IMR-90 (cell line): Measurements from ENCODE around the gene HMG20B. TPM values are rescaled to one million over a fixed set of nuclear protein-coding genes. Genes with fewer than 3 reads are reported as not detected.

Experiments
- ATAC-seq: fragments of 200-7000 bp; cut with Tn5 transposase; 2 replicates; pipeline ENCODE4 v1.9.1; 2020; ENCODE audit warnings: low read depth, mild to moderate bottlenecking, moderate library complexity
- BruUV-seq: library from RNA; stranded (reverse); fragments of 400-500 nt; replicated peaks from 2 replicates; lab custom pipeline; 2021; lab: Mats Ljungman, UMichigan
- CTCF ChIA-PET: fragments of 300-600 bp; formaldehyde crosslinking; extraction: SDS; loops from one replicate; lab custom pipeline; 2021; ENCODE audit warnings: antibody characterized with exemption; lab: Yijun Ruan, JAX
- POLR2A ChIA-PET: fragments of 300-600 bp; sonication (Branson Sonifier 250); formaldehyde crosslinking; loops from one replicate; lab custom pipeline; 2022; ENCODE audit warnings: antibody characterized with exemption; ENCODE audit not compliant: unreplicated experiment; lab: Charles Lee
- DNase-seq: peaks from one replicate; pipeline ENCODE4 v3.0.0; 2013
- H2AFZ ChIP-seq: replicated peaks from 2 replicates; pipeline ENCODE3; 2013; ENCODE audit warnings: low read length, mild to moderate bottlenecking; ENCODE audit not compliant: poor library complexity
- H2AK5ac ChIP-seq: 2 replicates; pipeline ENCODE4 v1.6.1; 2013; ENCODE audit warnings: low read depth, low read length, inconsistent platforms
- H2AK9ac ChIP-seq: replicated peaks from 2 replicates; pipeline ENCODE3; 2013; ENCODE audit warnings: mild to moderate bottlenecking, low read depth, low read length, moderate library complexity; ENCODE audit not compliant: poor library complexity
- H2BK120ac ChIP-seq: 2 replicates; pipeline ENCODE4 v1.6.1; 2013; ENCODE audit warnings: low read depth, low read length, inconsistent platforms
- H2BK15ac ChIP-seq: 3 replicates; pipeline ENCODE4 v1.6.1; 2013; ENCODE audit warnings: low read depth, low read length, inconsistent platforms
- H2BK20ac ChIP-seq: 2 replicates; pipeline ENCODE4 v1.6.1; 2013; ENCODE audit warnings: low read depth, mild to moderate bottlenecking, inconsistent platforms, low read length, moderate library complexity
- H2BK5ac ChIP-seq: 2 replicates; pipeline ENCODE4 v1.6.1; 2013; ENCODE audit warnings: mild to moderate bottlenecking, low read depth, low read length, inconsistent platforms; ENCODE audit not compliant: poor library complexity, severe bottlenecking
- H3K14ac ChIP-seq: replicated peaks from 2 replicates; pipeline ENCODE4 v1.6.1; 2013; ENCODE audit warnings: low read depth, low read length, inconsistent platforms
- H3K18ac ChIP-seq: 2 replicates; pipeline ENCODE4 v1.6.1; 2013; ENCODE audit warnings: low read depth, low read length, control low read depth
- H3K23ac ChIP-seq: 2 replicates; pipeline ENCODE4 v1.6.1; 2013; ENCODE audit warnings: low read depth, low read length, inconsistent platforms
- H3K27ac ChIP-seq: 2 replicates; pipeline ENCODE4 v1.5.1; 2013; ENCODE audit warnings: mild to moderate bottlenecking, control low read depth, low read length; ENCODE audit not compliant: insufficient read depth
- H3K27me3 ChIP-seq: 2 replicates; pipeline ENCODE4 v1.6.1; 2013; ENCODE audit warnings: low read length; ENCODE audit not compliant: control insufficient read depth, insufficient read depth
- H3K36me3 ChIP-seq: 2 replicates; pipeline ENCODE4 v1.6.1; 2013; ENCODE audit warnings: low read length, mixed read lengths; ENCODE audit not compliant: control insufficient read depth, insufficient read depth
- H3K4ac ChIP-seq: 2 replicates; pipeline ENCODE4 v1.6.1; 2013; ENCODE audit warnings: low read depth, low read length, inconsistent platforms
- H3K4me1 ChIP-seq: 2 replicates; pipeline ENCODE4 v1.6.1; 2013; ENCODE audit warnings: low read length, mixed read lengths; ENCODE audit not compliant: control insufficient read depth, insufficient read depth
- H3K4me2 ChIP-seq: 2 replicates; pipeline ENCODE4 v1.6.1; 2013; ENCODE audit warnings: low read depth, mild to moderate bottlenecking, control low read depth, low read length, moderate library complexity
- H3K4me3 ChIP-seq: 2 replicates; pipeline ENCODE4 v1.5.1; 2013; ENCODE audit warnings: low read depth, mild to moderate bottlenecking, control low read depth, low read length, moderate library complexity; ENCODE audit not compliant: insufficient read depth
- H3K56ac ChIP-seq: 2 replicates; pipeline ENCODE4 v1.6.1; 2013; ENCODE audit warnings: low read length, inconsistent platforms; ENCODE audit not compliant: insufficient read depth; ENCODE audit errors: extremely low read depth
- H3K79me1 ChIP-seq, 2 experiments: 2 replicates each; pipeline ENCODE4 v1.6.1; 2013; ENCODE audit warnings: low read length in 2 of 2, inconsistent platforms in 1 of 2, low read depth in 1 of 2
- H3K9ac ChIP-seq: 2 replicates; pipeline ENCODE4 v1.6.1; 2013; ENCODE audit warnings: low read depth, low read length, control low read depth
- H3K9me1 ChIP-seq: 2 replicates; pipeline ENCODE4 v1.6.1; 2013; ENCODE audit warnings: low read length, inconsistent platforms; ENCODE audit not compliant: insufficient read depth
- H3K9me3 ChIP-seq: 2 replicates; pipeline ENCODE4 v1.6.1; 2013; ENCODE audit warnings: low read length; ENCODE audit not compliant: control insufficient read depth, insufficient read depth
- H4K20me1 ChIP-seq: 2 replicates; pipeline ENCODE4 v1.6.1; 2013; ENCODE audit warnings: low read length, inconsistent platforms; ENCODE audit not compliant: insufficient read depth
- H4K5ac ChIP-seq: 2 replicates; pipeline ENCODE4 v1.6.1; 2013; ENCODE audit warnings: mild to moderate bottlenecking, low read depth, low read length, control low read depth
- H4K8ac ChIP-seq, 2 experiments: 2 replicates each; pipeline ENCODE4 v1.6.1; 2013; ENCODE audit warnings: low read depth in 2 of 2, low read length in 2 of 2, control low read depth in 1 of 2, inconsistent platforms in 1 of 2
- H4K91ac ChIP-seq: 2 replicates; pipeline ENCODE4 v1.6.1; 2013; ENCODE audit warnings: low read depth, low read length, inconsistent platforms; ENCODE audit not compliant: insufficient read depth
- CHD1 ChIP-seq: IDR thresholded peaks from 2 replicates; pipeline ENCODE4 v1.6.1; 2012; ENCODE audit warnings: low read depth, low read length, improper control_type of control experiment
- MAZ ChIP-seq: IDR thresholded peaks from 2 replicates; pipeline ENCODE4 v1.6.1; 2012; ENCODE audit warnings: low read depth, mild to moderate bottlenecking, low read length, improper control_type of control experiment, moderate library complexity, borderline replicate concordance
- MXI1 ChIP-seq: IDR thresholded peaks from 2 replicates; pipeline ENCODE4 v1.6.1; 2012; ENCODE audit warnings: low read depth, mild to moderate bottlenecking, low read length, moderate library complexity, borderline replicate concordance
- NFE2L2 ChIP-seq: fragments of 150-350 bp; IDR thresholded peaks from 2 replicates; pipeline ENCODE4 v1.6.1; 2016; ENCODE audit warnings: low read depth, mild to moderate bottlenecking, low read length
- WGBS, 2 experiments: methylation state at CpG; one replicate each; pipeline versions ENCODE4 v1.1.5 to v1.1.7; 2013; ENCODE audit warnings: missing lambda C conversion rate in 2 of 2; ENCODE audit not compliant: insufficient read length in 1 of 2; ENCODE audit errors: extremely low coverage in 2 of 2; 5-methylcytosine and 5-hydroxymethylcytosine counted together
- dilution Hi-C: fragments of 300-500 bp; cut with HindIII; formaldehyde crosslinking; loops from one replicate; pipeline ENCODE4 v1.14.3; 2018; ENCODE audit warnings: low sequenced_read_pairs; ENCODE audit not compliant: unreplicated experiment
- in situ Hi-C: fragments of 300-500 bp; cut with MboI; formaldehyde crosslinking; loops from 3 replicates; pipeline ENCODE4 v1.14.3; 2019; ENCODE audit warnings: low sequenced_read_pairs, inconsistent platforms, mixed read lengths
- intact Hi-C: fragments of 100-400 bp; cut with micrococcal nuclease; formaldehyde crosslinking; loops from 2 replicates; pipeline ENCODE4 v1.10.0; 2022
- polyA plus RNA-seq, 3 experiments: library from polyadenylated mRNA; depleted of rRNA; stranded (reverse); fragments of >200 nt; gene quantifications; 2 replicates each; pipeline ENCODE4 v1.2.3, GENCODE V29; 2012; ENCODE audit warnings: low replicate concordance in 1 of 3
- total RNA-seq: library from RNA; depleted of rRNA; stranded (reverse); fragments of >200 nt; gene quantifications from 2 replicates; pipeline ENCODE4 v1.2.3, GENCODE V29; 2012
- TF ChIP-seq, protein P1 (sequence below): conservative IDR thresholded peaks from 2 replicates; pipeline ENCODE4 v1.5.1; 2012; ENCODE audit warnings: mild to moderate bottlenecking, low read depth, low read length, improper control_type of control experiment
- TF ChIP-seq, protein P2 (sequence below): fragments of 150-350 bp; IDR thresholded peaks from 2 replicates; pipeline ENCODE4 v1.6.1; 2017; ENCODE audit warnings: mild to moderate bottlenecking, antibody characterized with exemption, low read length, low read depth
- TF ChIP-seq, protein P3 (sequence below): fragments of 150-350 bp; IDR thresholded peaks from 2 replicates; pipeline ENCODE4 v1.6.1; 2016; ENCODE audit warnings: low read depth, mild to moderate bottlenecking, low read length, moderate library complexity, borderline replicate concordance

Gene HMG20B
- total and polyA plus RNA-seq, 2 of the 4 experiments (the other 2 are of a cell fraction): 57.5 to 63.8 TPM

DNA sequence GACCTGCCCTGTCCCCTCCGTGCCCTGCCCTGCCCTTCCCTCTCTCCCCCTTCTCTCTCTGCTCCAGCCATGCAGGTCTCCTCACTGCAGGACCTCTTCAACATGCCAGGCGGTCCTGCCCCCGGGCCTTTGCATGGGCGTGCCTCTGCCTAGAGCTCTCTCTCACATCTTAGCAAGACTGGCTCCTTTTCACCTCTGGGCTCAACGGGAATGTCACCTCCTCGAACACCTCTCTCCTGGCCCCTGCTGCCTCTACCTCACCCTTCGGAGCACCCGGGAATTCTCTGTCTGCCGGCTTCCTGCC is 21.0 kb upstream of the HMG20B start:
- WGBS, 2 experiments: 87% methylated on average over 7 of the region's 9 CpGs; no CpG with 5 or more reads in 1 of the 2 experiments
- Histone ChIP-seq H3K9me3 (no peaks in the 10 kb centered on the region), H2AFZ (no peak overlapping the region), H3K9ac (no peak overlapping the region), H3K4me1 (peaks cover 16% of the 10 kb centered on the region), H4K8ac (no peak overlapping the region), H2BK120ac (no peak overlapping the region), H3K27ac (no peak overlapping the region), H2AK9ac (no peak overlapping the region), H2AK5ac (no peak overlapping the region), H3K23ac (no peak overlapping the region), H4K91ac (no peak overlapping the region), H4K5ac (no peak overlapping the region), H3K27me3 (no peaks in the 10 kb centered on the region), H4K20me1 (peaks cover 41% of the 10 kb centered on the region), H2BK5ac (no peak overlapping the region), H3K56ac (no peak overlapping the region), H3K4me2 (no peak overlapping the region), H3K14ac (no peak overlapping the region), H3K36me3 (peaks cover 16% of the 10 kb centered on the region), H3K4me3 (no peak overlapping the region), H3K79me1 (peaks cover 30 to 58% of the 10 kb centered on the region in 2 experiments), H2BK20ac (no peak overlapping the region), H3K9me1 (0 out of 2 replicates have a peak, but pooled peaks cover 4% of the 10 kb centered on the region), H2BK15ac (no peak overlapping the region), H3K18ac (no peak overlapping the region), H3K4ac (no peak overlapping the region)
- in situ Hi-C loops (no loop called here), intact Hi-C loops (no loop called here), dilution Hi-C loops (no loop called here)
- CTCF ChIA-PET: no interaction called here
- POLR2A ChIA-PET: no interaction called here
- TF ChIP-seq MXI1 (no peak), MAZ (no peak), CHD1 (no peak), NFE2L2 (no peak)
- TF ChIP-seq, protein P1, sequence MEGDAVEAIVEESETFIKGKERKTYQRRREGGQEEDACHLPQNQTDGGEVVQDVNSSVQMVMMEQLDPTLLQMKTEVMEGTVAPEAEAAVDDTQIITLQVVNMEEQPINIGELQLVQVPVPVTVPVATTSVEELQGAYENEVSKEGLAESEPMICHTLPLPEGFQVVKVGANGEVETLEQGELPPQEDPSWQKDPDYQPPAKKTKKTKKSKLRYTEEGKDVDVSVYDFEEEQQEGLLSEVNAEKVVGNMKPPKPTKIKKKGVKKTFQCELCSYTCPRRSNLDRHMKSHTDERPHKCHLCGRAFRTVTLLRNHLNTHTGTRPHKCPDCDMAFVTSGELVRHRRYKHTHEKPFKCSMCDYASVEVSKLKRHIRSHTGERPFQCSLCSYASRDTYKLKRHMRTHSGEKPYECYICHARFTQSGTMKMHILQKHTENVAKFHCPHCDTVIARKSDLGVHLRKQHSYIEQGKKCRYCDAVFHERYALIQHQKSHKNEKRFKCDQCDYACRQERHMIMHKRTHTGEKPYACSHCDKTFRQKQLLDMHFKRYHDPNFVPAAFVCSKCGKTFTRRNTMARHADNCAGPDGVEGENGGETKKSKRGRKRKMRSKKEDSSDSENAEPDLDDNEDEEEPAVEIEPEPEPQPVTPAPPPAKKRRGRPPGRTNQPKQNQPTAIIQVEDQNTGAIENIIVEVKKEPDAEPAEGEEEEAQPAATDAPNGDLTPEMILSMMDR: no peak
- TF ChIP-seq, protein P2, sequence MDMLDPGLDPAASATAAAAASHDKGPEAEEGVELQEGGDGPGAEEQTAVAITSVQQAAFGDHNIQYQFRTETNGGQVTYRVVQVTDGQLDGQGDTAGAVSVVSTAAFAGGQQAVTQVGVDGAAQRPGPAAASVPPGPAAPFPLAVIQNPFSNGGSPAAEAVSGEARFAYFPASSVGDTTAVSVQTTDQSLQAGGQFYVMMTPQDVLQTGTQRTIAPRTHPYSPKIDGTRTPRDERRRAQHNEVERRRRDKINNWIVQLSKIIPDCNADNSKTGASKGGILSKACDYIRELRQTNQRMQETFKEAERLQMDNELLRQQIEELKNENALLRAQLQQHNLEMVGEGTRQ: no peak
- TF ChIP-seq, protein P3, sequence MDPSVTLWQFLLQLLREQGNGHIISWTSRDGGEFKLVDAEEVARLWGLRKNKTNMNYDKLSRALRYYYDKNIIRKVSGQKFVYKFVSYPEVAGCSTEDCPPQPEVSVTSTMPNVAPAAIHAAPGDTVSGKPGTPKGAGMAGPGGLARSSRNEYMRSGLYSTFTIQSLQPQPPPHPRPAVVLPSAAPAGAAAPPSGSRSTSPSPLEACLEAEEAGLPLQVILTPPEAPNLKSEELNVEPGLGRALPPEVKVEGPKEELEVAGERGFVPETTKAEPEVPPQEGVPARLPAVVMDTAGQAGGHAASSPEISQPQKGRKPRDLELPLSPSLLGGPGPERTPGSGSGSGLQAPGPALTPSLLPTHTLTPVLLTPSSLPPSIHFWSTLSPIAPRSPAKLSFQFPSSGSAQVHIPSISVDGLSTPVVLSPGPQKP: no peak
- ATAC-seq: no peak
- no peak for DNase-seq
- BruUV-seq: no TSS peak
